ENCODE results near the gene CTPS1.

DNA sequence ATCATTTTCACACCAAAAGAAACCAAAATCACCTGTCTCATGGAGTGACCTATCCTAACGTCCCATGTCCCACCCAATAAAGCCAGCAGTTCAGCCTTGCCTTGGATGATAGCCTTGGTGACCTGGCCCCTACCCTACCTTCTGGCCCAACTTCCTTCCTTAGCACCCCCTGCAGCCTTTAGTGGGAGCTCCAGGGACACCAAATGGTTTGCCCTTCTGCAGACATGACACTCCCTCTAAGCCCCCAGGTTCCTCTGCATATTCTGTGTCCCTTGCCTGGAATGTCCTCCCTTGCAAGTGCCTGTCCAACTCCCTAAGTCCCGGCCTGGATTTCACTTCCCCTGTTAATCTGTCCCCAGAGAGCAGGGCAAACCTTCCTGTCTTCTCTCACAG is 39.9 kb downstream of the CTPS1 start:
- TF ChIP-seq CTCF (conservative IDR thresholded peaks at IDR 0.05): no peak
- TF ChIP-seq EZH2 (IDR thresholded peaks at IDR 0.05; ENCODE audit: low read depth): no peak
